ENCODE data around the gene GLRX. TPM values are rescaled to one million over a fixed set of nuclear protein-coding genes. Genes with fewer than 3 reads are reported as not detected.

Gene GLRX
- total and polyA plus RNA-seq, 2 of the 13 experiments (the other 11 are each of a cell fraction or from before 2014, with no cell fraction given) = 63.8 to 499 TPM

DNA sequence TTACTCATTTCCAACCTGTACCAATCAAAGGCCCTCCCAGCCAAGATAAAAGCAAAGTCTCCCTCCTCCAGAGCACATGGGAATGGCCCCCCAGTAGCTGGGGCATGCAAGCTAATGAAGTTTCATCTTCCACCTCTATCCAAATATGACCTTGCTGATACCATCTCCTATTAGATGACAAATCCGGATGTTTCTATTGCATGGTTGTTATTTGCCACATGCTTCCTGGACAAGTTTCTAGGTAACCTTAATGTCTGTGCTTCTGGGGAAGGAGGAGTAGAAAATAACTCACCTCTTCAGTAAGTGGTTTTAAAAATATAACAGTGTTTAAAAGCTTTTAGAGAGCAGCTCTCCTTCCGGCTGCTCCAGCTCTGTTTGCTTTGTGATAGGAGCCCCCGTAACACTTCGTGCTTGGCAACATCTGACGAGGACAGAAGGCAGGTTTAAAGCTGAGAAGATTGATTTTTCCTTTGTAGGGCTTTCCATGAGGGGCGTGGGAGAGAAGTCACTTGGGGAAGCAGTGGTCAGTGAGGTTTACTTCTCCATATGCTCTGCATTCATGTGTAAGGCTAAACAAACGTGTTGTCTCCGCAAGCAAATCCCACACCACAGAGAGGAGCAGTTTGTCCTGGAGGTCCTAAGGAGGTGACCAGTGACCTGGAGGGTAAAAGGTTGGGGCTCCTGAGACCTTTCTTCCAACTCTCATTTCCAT is 40.3 kb upstream of the GLRX start (continued):
- TF ChIP-seq, protein P1, sequence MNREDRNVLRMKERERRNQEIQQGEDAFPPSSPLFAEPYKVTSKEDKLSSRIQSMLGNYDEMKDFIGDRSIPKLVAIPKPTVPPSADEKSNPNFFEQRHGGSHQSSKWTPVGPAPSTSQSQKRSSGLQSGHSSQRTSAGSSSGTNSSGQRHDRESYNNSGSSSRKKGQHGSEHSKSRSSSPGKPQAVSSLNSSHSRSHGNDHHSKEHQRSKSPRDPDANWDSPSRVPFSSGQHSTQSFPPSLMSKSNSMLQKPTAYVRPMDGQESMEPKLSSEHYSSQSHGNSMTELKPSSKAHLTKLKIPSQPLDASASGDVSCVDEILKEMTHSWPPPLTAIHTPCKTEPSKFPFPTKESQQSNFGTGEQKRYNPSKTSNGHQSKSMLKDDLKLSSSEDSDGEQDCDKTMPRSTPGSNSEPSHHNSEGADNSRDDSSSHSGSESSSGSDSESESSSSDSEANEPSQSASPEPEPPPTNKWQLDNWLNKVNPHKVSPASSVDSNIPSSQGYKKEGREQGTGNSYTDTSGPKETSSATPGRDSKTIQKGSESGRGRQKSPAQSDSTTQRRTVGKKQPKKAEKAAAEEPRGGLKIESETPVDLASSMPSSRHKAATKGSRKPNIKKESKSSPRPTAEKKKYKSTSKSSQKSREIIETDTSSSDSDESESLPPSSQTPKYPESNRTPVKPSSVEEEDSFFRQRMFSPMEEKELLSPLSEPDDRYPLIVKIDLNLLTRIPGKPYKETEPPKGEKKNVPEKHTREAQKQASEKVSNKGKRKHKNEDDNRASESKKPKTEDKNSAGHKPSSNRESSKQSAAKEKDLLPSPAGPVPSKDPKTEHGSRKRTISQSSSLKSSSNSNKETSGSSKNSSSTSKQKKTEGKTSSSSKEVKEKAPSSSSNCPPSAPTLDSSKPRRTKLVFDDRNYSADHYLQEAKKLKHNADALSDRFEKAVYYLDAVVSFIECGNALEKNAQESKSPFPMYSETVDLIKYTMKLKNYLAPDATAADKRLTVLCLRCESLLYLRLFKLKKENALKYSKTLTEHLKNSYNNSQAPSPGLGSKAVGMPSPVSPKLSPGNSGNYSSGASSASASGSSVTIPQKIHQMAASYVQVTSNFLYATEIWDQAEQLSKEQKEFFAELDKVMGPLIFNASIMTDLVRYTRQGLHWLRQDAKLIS (CRISPR knock-in tag; IDR thresholded peaks at IDR 0.05) = 0 out of 2 replicates have a peak, but pooled peaks have one; percentile 58
- peak; percentile 63 for TF ChIP-seq DRAP1 (CRISPR knock-in tag; IDR thresholded peaks at IDR 0.05)
- no peak for TF ChIP-seq ZNF235 (CRISPR knock-in tag; IDR thresholded peaks at IDR 0.05; ENCODE audit: borderline replicate concordance)
- TF ChIP-seq NFE2 (CRISPR knock-in tag; IDR thresholded peaks at IDR 0.05) = no peak
- no peak for TF ChIP-seq AGO1 (IDR thresholded peaks at IDR 0.05; ENCODE audit: low read depth, low read length, poor library complexity, severe bottlenecking)
- TF ChIP-seq BRF2 (CRISPR knock-in tag; IDR thresholded peaks at IDR 0.05) = no peak
- TF ChIP-seq ZNF230 (CRISPR knock-in tag; IDR thresholded peaks at IDR 0.05) = 0 out of 2 replicates have a peak, but pooled peaks have one; percentile 43
- 0 out of 2 replicates have a peak, but pooled peaks have one; percentile 35 for TF ChIP-seq DDIT3 (CRISPR knock-in tag; IDR thresholded peaks at IDR 0.05)
- peak; percentile 94 for TF ChIP-seq RFXAP (CRISPR knock-in tag; IDR thresholded peaks at IDR 0.05; ENCODE audit: borderline replicate concordance)
- no peak for TF ChIP-seq IKZF1 (IDR thresholded peaks at IDR 0.05)
- TF ChIP-seq ZNF282 (IDR thresholded peaks at IDR 0.05; ENCODE audit: partially characterized antibody) = no peak
- TF ChIP-seq TOE1 (CRISPR knock-in tag; IDR thresholded peaks at IDR 0.05) = no peak
- no peak for TF ChIP-seq AGO2 (optimal IDR thresholded peaks at IDR 0.05; ENCODE audit: low read depth, low read length)
- TF ChIP-seq ZNF503 (CRISPR knock-in tag; IDR thresholded peaks at IDR 0.05) = peak; percentile 93; the same call in 1 of the 2 replicates
- TF ChIP-seq THAP7 (CRISPR knock-in tag; IDR thresholded peaks at IDR 0.05) = no peak
- TF ChIP-seq SRSF9 (IDR thresholded peaks at IDR 0.05; ENCODE audit: borderline replicate concordance, insufficient read depth, low read depth, low read length, poor library complexity, severe bottlenecking) = no peak
- no peak for TF ChIP-seq CEBPB (IDR thresholded peaks at IDR 0.05; ENCODE audit: borderline replicate concordance, low read depth, low read length)
- no peak for TF ChIP-seq ZBTB3 (CRISPR knock-in tag; IDR thresholded peaks at IDR 0.05; ENCODE audit: borderline replicate concordance, low read depth)
- peak; percentile 87 for TF ChIP-seq ISL2 (CRISPR knock-in tag; IDR thresholded peaks at IDR 0.05)
- TF ChIP-seq ZNF451 (CRISPR knock-in tag; IDR thresholded peaks at IDR 0.05) = no peak
- TF ChIP-seq MXD4 (CRISPR knock-in tag; IDR thresholded peaks at IDR 0.05) = peak; percentile 33; the same call in 1 of the 2 replicates
- peak; percentile 25; the same call in 1 of the 2 replicates for TF ChIP-seq DMAP1 (CRISPR knock-in tag; IDR thresholded peaks at IDR 0.05)

Measured in HepG2 (cell line).